Activated CD4-positive, alpha-beta memory T cell treated with anti-CD3 and anti-CD28 coated beads, Interleukin-2, amount 10 ng/mL, durations not matched to agents 7 days and 5 days (primary cell): ENCODE measurements around the gene ZBTB18. TPM values are rescaled to one million over a fixed set of nuclear protein-coding genes. Genes with fewer than 3 reads are reported as not detected.

Source experiments
- CTCF ChIA-PET: fragments of 350-600 bp; sonication (Branson Sonifier 250); formaldehyde crosslinking; loops from one replicate; lab custom pipeline; 2021; ENCODE audit warnings: antibody characterized with exemption, inconsistent platforms; lab: Charles Lee
- POLR2A ChIA-PET: fragments of 350-600 bp; sonication (Branson Sonifier 250); formaldehyde crosslinking; loops from one replicate; lab custom pipeline; 2021; ENCODE audit warnings: antibody characterized with exemption; lab: Charles Lee
- DNase-seq: peaks from one replicate; pipeline ENCODE4 v3.0.0-alpha.2; 2020
- H3K27ac Mint-ChIP-seq: one replicate; pipeline ENCODE4 v1.8.0; 2021; ENCODE audit warnings: mild to moderate bottlenecking, mixed read lengths
- H3K27me3 Mint-ChIP-seq: one replicate; pipeline ENCODE4 v1.8.0; 2021; ENCODE audit warnings: mixed read lengths
- H3K36me3 Mint-ChIP-seq: one replicate; pipeline ENCODE4 v1.8.0; 2021; ENCODE audit warnings: low read depth, mixed read lengths
- H3K4me1 Mint-ChIP-seq: one replicate; pipeline ENCODE4 v1.8.0; 2021; ENCODE audit warnings: mixed read lengths
- H3K4me3 Mint-ChIP-seq: one replicate; pipeline ENCODE4 v1.8.0; 2021; ENCODE audit warnings: mild to moderate bottlenecking, mixed read lengths
- H3K9me3 Mint-ChIP-seq: one replicate; pipeline ENCODE4 v1.8.0; 2021; ENCODE audit warnings: mixed read lengths
- total RNA-seq, 2 experiments: library from RNA; stranded (reverse); gene quantifications; one replicate each; pipeline ENCODE4 v1.2.3, GENCODE V29; 2021

The ZBTB18 gene
- total RNA-seq, 2 experiments from 2014 or later, result 9.6 to 10.2 TPM

DNA sequence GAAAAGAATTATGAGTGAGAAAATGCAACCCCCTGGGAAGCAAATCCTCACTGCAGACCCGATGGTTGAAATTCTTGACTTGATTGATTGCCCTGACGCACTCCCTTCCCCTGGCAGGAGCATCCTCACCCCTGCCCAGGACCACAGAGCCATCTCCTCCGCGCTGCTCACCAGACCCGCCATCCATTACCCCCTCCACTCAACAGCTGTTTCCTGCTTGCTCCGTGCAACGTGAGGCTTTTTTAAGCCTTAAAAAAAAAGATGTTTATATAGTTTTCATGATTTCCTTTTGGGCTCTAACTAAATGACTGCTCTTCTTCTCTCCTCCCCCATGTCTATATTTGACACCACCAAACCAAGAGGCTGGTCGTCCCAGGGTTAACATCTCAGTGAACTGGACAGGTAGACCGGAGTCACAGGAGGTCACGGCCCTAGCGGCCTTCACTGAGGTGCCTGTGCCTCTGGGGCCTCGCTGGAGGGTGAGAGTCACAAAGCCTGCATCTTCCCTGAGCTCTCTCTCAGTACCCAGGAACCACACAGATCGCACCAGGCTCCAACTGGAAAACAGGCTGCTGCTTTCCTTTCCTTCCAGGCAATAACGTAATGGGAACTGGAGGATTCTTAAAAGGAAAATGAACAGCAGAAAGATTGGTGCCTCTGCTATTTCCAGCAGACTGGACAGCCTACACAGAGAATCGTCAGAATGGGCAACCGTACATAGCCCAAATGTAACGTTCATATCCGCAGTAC lies 49.8 kb downstream of the ZBTB18 start:
- H3K9me3 Mint-ChIP-seq, result no peaks in the 10 kb centered on the region
- peaks cover 24% of the 10 kb centered on the region for H3K27me3 Mint-ChIP-seq
- H3K27ac Mint-ChIP-seq, result no peak overlapping the region
- ChIA-PET POLR2A (no interaction called here), CTCF (no interaction called here)
- DNase-seq, result no peak
- peaks cover 5% of the 10 kb centered on the region for H3K4me1 Mint-ChIP-seq
- no peaks in the 10 kb centered on the region for H3K36me3 Mint-ChIP-seq
- H3K4me3 Mint-ChIP-seq, result no peak overlapping the region

DNA sequence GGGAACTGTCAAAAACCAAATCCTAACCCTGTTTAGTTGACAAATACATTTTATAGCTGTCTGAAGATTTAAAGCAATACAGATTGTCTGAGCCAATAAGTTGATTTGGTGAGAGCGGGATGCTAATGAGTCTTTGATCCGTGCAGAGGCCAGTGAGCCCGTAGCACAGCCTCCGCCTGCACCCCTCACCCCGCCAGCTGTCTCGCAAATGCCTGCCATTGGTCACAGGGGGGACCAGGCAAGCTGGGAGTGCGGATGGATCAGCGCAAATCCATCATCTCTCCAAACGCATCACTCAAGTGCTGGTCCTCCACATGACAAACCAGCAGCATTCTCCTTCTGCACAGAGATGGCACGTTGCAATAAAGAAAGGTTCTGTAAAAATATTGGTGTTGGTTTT lies 51.0 kb downstream of the ZBTB18 start:
- CTCF ChIA-PET, result no interaction called here

DNA sequence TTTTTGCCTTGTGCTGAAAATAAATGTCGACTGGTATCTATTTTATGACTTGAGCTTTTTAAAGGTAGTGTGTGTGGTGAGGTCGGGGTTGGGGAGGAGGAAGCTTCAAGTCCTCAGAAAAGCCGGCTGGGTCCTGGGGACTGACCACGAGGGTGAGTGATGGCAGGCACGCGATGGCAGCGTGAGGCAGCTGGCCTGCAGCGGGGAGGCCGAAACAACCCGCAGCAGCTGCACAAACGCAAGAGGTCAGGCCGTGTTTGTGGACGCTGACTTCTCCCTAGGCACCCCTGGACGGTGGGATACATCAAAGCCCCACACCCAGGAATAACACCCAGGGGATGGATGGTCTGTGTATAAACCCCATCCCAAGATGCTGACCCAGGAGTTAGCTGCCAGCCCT lies 51.4 kb downstream of the ZBTB18 start:
- ChIA-PET POLR2A (no interaction called here), CTCF (no interaction called here)
- Mint-ChIP-seq H3K27ac (no peak overlapping the region), H3K36me3 (no peaks in the 10 kb centered on the region), H3K27me3 (peaks cover 24% of the 10 kb centered on the region), H3K4me1 (peaks cover 5% of the 10 kb centered on the region), H3K9me3 (no peaks in the 10 kb centered on the region), H3K4me3 (no peak overlapping the region)
- DNase-seq, result no peak

More for the DNA sequence above, 51.0 kb downstream of the ZBTB18 start:
- Mint-ChIP-seq H3K36me3 (no peaks in the 10 kb centered on the region), H3K27me3 (peaks cover 24% of the 10 kb centered on the region), H3K27ac (no peak overlapping the region), H3K9me3 (no peaks in the 10 kb centered on the region), H3K4me1 (peaks cover 5% of the 10 kb centered on the region), H3K4me3 (no peak overlapping the region)
- DNase-seq, result no peak
- POLR2A ChIA-PET, result no interaction called here

GRCh38 chr1:244104309-244105060 lies 53.4 kb downstream of the ZBTB18 start:
- Mint-ChIP-seq H3K4me3 (no peak overlapping the region), H3K9me3 (no peaks in the 10 kb centered on the region), H3K27ac (no peak overlapping the region), H3K27me3 (peaks cover 19% of the 10 kb centered on the region), H3K36me3 (no peaks in the 10 kb centered on the region), H3K4me1 (peaks cover 5% of the 10 kb centered on the region)
- POLR2A ChIA-PET, result no interaction called here
- CTCF ChIA-PET, result no interaction called here
- no peak for DNase-seq

DNA sequence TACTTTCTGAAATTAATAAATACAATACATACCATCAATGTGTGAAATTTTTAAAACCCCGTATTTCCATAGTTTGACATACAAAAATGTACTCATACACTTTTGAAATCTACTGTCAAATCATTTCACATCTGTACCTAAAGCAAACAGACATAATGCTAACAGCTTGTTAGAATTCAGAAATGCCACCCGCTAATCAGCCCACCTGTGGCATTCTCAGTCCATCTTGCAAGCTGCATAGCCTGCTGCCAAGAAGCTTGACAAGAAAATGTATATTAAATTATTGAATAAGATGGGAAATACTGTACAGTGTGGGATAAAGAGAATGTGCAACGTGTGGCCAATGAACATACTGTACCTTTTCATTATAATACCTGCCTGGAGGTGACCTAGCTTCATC lies 55.1 kb downstream of the ZBTB18 start:
- CTCF ChIA-PET, result no interaction called here
- Mint-ChIP-seq H3K27me3 (peaks cover 4% of the 10 kb centered on the region), H3K4me3 (no peak overlapping the region), H3K9me3 (no peaks in the 10 kb centered on the region), H3K27ac (no peak overlapping the region), H3K36me3 (no peaks in the 10 kb centered on the region), H3K4me1 (no peaks in the 10 kb centered on the region)
- POLR2A ChIA-PET, result no interaction called here
- no peak for DNase-seq

Other genes with a start within 250 kb of the ZBTB18 start
- 10 to 100 TPM; 38.2 to 41.4 TPM for gene AKT3, start 201.0 kb upstream of the ZBTB18 start, total RNA-seq